ENCODE data around the gene NKD2.

The NKD2 gene

GRCh38 chr5:1047332-1047965, 38.8 kb downstream of the NKD2 start:
- DNase-seq = no peak

- no peak for DNase-seq
Observed at GRCh38 chr5:1048162-1048721, 39.6 kb downstream of the NKD2 start.

- no peak for DNase-seq
Observed at GRCh38 chr5:1048861-1049838, 40.5 kb downstream of the NKD2 start.

GRCh38 chr5:1050423-1051365, 42.1 kb downstream of the NKD2 start:
- DNase-seq = no peak

- no peak for DNase-seq
Observed at GRCh38 chr5:1051366-1051720, 42.7 kb downstream of the NKD2 start.

- no peak for DNase-seq
Observed at GRCh38 chr5:1052076-1052475, 43.5 kb downstream of the NKD2 start.

- DNase-seq = no peak
Observed at GRCh38 chr5:1052641-1053390, 44.2 kb downstream of the NKD2 start.

- no peak for DNase-seq
Observed at GRCh38 chr5:1053391-1054017, 44.9 kb downstream of the NKD2 start.

GRCh38 chr5:1054018-1054798, 45.6 kb downstream of the NKD2 start:
- DNase-seq = no peak

GRCh38 chr5:1054799-1055775, 46.5 kb downstream of the NKD2 start:
- DNase-seq = no peak

- DNase-seq = no peak
Observed at GRCh38 chr5:1055896-1056610, 47.5 kb downstream of the NKD2 start.

- no peak for DNase-seq
Observed at GRCh38 chr5:1056611-1057484, 48.2 kb downstream of the NKD2 start.

GRCh38 chr5:1057485-1058082, 49.0 kb downstream of the NKD2 start:
- DNase-seq = no peak

GRCh38 chr5:1058083-1058945, 49.7 kb downstream of the NKD2 start:
- DNase-seq = no peak

GRCh38 chr5:1058988-1059883, 50.6 kb downstream of the NKD2 start:
- no peak for DNase-seq

Measured in NCI-H526 treated with DMSO at 0.1 percent for 48 hours (cell line).